CD14-positive monocyte (primary cell): ENCODE results near the gene B3GNT4. TPM values are rescaled to one million over a fixed set of nuclear protein-coding genes. Genes with fewer than 3 reads are reported as not detected.

Experiments
- DNase-seq, 3 donors: peaks; one replicate each; pipeline ENCODE4 v3.0.0-alpha.2; 2011 to 2022
- H2AFZ ChIP-seq: 2 replicates; pipeline ENCODE4 v1.6.0; 2012; ENCODE audit warnings: mild to moderate bottlenecking, low read depth, low read length, inconsistent platforms; ENCODE audit not compliant: insufficient read depth, poor library complexity, severe bottlenecking
- H3K27ac ChIP-seq, 2 donors: 1 replicate in 1 of 2; 2 replicates in 1 of 2; pipeline ENCODE4 v1.5.1; 2012 to 2013; ENCODE audit warnings: low read length in 2 of 2, control low read depth in 1 of 2, inconsistent platforms in 1 of 2, low read depth in 1 of 2, mild to moderate bottlenecking in 1 of 2
- H3K27me3 ChIP-seq, 2 donors: one replicate each; pipeline versions ENCODE4 v1.6.0 to v1.6.1; 2011 to 2013; ENCODE audit warnings: low read length in 2 of 2; ENCODE audit not compliant: control insufficient read depth in 2 of 2, insufficient read depth in 2 of 2
- H3K36me3 ChIP-seq, 2 donors: replicated peaks in 1 of 2; 1 replicate in 1 of 2; 2 replicates in 1 of 2; pipeline versions ENCODE4 v1.5.1 to v1.6.1; 2012 to 2013; ENCODE audit warnings: low read length in 2 of 2, control low read depth in 1 of 2, inconsistent platforms in 1 of 2, mild to moderate bottlenecking in 1 of 2; ENCODE audit not compliant: insufficient read depth in 2 of 2, control insufficient read depth in 1 of 2
- H3K4me1 ChIP-seq, 2 donors: 1 replicate in 1 of 2; 2 replicates in 1 of 2; pipeline versions ENCODE4 v1.5.1 to v1.6.1; 2012 to 2013; ENCODE audit warnings: low read length in 2 of 2, control low read depth in 1 of 2, inconsistent platforms in 1 of 2, mild to moderate bottlenecking in 1 of 2, moderate library complexity in 1 of 2; ENCODE audit not compliant: insufficient read depth in 2 of 2, control insufficient read depth in 1 of 2
- H3K4me2 ChIP-seq: replicated peaks from 2 replicates; pipeline ENCODE3; 2012; ENCODE audit warnings: low read length, moderate library complexity, mild to moderate bottlenecking; ENCODE audit not compliant: poor library complexity, severe bottlenecking; ENCODE audit errors: extremely low read depth
- H3K4me3 ChIP-seq, 3 experiments: fragments of 200-600 bp in 1 of 3; sonication (generic) in 1 of 3; replicated peaks in 1 of 3; 1 replicate in 2 of 3; 2 replicates in 1 of 3; pipeline ENCODE4 v1.5.1; 2011 to 2013; ENCODE audit warnings: low read length in 3 of 3, mild to moderate bottlenecking in 3 of 3, control low read depth in 2 of 3, low read depth in 2 of 3, inconsistent platforms in 1 of 3, moderate library complexity in 1 of 3
- H3K79me2 ChIP-seq: 2 replicates; pipeline ENCODE4 v1.6.0; 2012; ENCODE audit warnings: mild to moderate bottlenecking, control low read depth, inconsistent platforms, low read length, moderate library complexity; ENCODE audit not compliant: insufficient read depth
- H3K9ac ChIP-seq: 2 replicates; pipeline ENCODE4 v1.6.0; 2017; ENCODE audit warnings: low read length, mild to moderate bottlenecking; ENCODE audit not compliant: insufficient read depth, poor library complexity, severe bottlenecking
- H3K9me3 ChIP-seq, 2 donors: replicated peaks in 1 of 2; 1 replicate in 1 of 2; 2 replicates in 1 of 2; pipeline versions ENCODE4 v1.5.1 to v1.6.1; 2012 to 2013; ENCODE audit warnings: low read length in 2 of 2, control low read depth in 1 of 2; ENCODE audit not compliant: control insufficient read depth in 1 of 2, insufficient read depth in 1 of 2
- H4K20me1 ChIP-seq: 2 replicates; pipeline ENCODE4 v1.6.0; 2012; ENCODE audit warnings: mild to moderate bottlenecking, low read length, control low read depth, moderate library complexity; ENCODE audit not compliant: insufficient read depth
- H3K27ac Mint-ChIP-seq, 7 donors: one replicate each; pipeline ENCODE4 v1.8.0; 2020; ENCODE audit warnings: mild to moderate bottlenecking in 7 of 7, mixed read lengths in 7 of 7, moderate library complexity in 6 of 7, inconsistent platforms in 2 of 7
- H3K27me3 Mint-ChIP-seq, 3 donors: one replicate each; pipeline ENCODE4 v1.8.0; 2021 to 2022; ENCODE audit warnings: low read depth in 3 of 3, mild to moderate bottlenecking in 3 of 3, mixed read lengths in 3 of 3, moderate library complexity in 3 of 3, inconsistent platforms in 1 of 3
- H3K36me3 Mint-ChIP-seq, 2 donors: one replicate each; pipeline ENCODE4 v1.8.0; 2020; ENCODE audit warnings: mixed read lengths in 2 of 2, inconsistent platforms in 1 of 2, mild to moderate bottlenecking in 1 of 2
- H3K4me1 Mint-ChIP-seq: one replicate; pipeline ENCODE4 v1.8.0; 2020; ENCODE audit warnings: mild to moderate bottlenecking, mixed read lengths
- H3K4me3 Mint-ChIP-seq, 2 donors: one replicate each; pipeline ENCODE4 v1.8.0; 2020; ENCODE audit warnings: mild to moderate bottlenecking in 2 of 2, mixed read lengths in 2 of 2, moderate library complexity in 1 of 2
- H3K9me3 Mint-ChIP-seq, 7 donors: one replicate each; pipeline ENCODE4 v1.8.0; 2020 to 2022; ENCODE audit warnings: mixed read lengths in 7 of 7, mild to moderate bottlenecking in 6 of 7, moderate library complexity in 6 of 7, inconsistent platforms in 2 of 7
- WGBS: methylation state at CpG from one replicate; pipeline ENCODE4 v1.1.5; 2013; ENCODE audit warnings: missing lambda C conversion rate; ENCODE audit not compliant: insufficient coverage; 5-methylcytosine and 5-hydroxymethylcytosine counted together
- intact Hi-C, 2 donors: fragments of 100-400 bp; cut with micrococcal nuclease; formaldehyde crosslinking; loops; one replicate each; pipeline versions ENCODE4 v1.15.0 to v1.15.1; 2023
- polyA plus RNA-seq, 3 donors: library from polyadenylated mRNA; depleted of rRNA in 1 of 3; unstranded in 2 of 3; stranded (reverse) in 1 of 3; fragments of 300-500 nt in 2 of 3; fragments of >200 nt in 1 of 3; fragmentation: Illumina TruSeq in 2 of 3; gene quantifications; 1 replicate in 2 of 3; 2 replicates in 1 of 3; pipeline ENCODE4 v1.2.3, GENCODE V29; 2012 to 2021
- TF ChIP-seq, protein P1 (sequence below): fragments of 200-600 bp; IDR thresholded peaks from one replicate; pipeline ENCODE4 v1.8.0; 2022; ENCODE audit warnings: antibody characterized with exemption, mild to moderate bottlenecking

B3GNT4 gene
- polyA plus RNA-seq, 3 donors = not detected

- H3K4me3 Mint-ChIP-seq = no peak overlapping the region
- peak overlapping the region in 1 of 7 donors; percentile 36 for H3K27ac Mint-ChIP-seq
- 95% methylated on average over 29 of the region's 34 CpGs for WGBS
Measured at GRCh38 chr12:122189626-122190475, 13.7 kb upstream of the B3GNT4 start.

GRCh38 chr12:122190842-122191668 lies 12.5 kb upstream of the B3GNT4 start:
- TF ChIP-seq, protein P1, sequence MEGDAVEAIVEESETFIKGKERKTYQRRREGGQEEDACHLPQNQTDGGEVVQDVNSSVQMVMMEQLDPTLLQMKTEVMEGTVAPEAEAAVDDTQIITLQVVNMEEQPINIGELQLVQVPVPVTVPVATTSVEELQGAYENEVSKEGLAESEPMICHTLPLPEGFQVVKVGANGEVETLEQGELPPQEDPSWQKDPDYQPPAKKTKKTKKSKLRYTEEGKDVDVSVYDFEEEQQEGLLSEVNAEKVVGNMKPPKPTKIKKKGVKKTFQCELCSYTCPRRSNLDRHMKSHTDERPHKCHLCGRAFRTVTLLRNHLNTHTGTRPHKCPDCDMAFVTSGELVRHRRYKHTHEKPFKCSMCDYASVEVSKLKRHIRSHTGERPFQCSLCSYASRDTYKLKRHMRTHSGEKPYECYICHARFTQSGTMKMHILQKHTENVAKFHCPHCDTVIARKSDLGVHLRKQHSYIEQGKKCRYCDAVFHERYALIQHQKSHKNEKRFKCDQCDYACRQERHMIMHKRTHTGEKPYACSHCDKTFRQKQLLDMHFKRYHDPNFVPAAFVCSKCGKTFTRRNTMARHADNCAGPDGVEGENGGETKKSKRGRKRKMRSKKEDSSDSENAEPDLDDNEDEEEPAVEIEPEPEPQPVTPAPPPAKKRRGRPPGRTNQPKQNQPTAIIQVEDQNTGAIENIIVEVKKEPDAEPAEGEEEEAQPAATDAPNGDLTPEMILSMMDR = peak; percentile 74
- H3K27ac ChIP-seq = no peak overlapping the region
- H3K4me3 Mint-ChIP-seq = no peak overlapping the region
- no peak overlapping the region for H3K9ac ChIP-seq
- no peaks in the 10 kb centered on the region for H3K4me1 Mint-ChIP-seq
- H4K20me1 ChIP-seq = no peaks in the 10 kb centered on the region
- no peaks in the 10 kb centered on the region for H3K36me3 ChIP-seq
- H3K4me1 ChIP-seq = no peaks in the 10 kb centered on the region
- H3K27me3 ChIP-seq = no peaks in the 10 kb centered on the region
- no peak overlapping the region for H3K27ac Mint-ChIP-seq
- H3K9me3 ChIP-seq = no peaks in the 10 kb centered on the region
- 100% methylated on average over 2 of the region's 18 CpGs for WGBS
- H3K4me2 ChIP-seq = no peak overlapping the region
- no peaks in the 10 kb centered on the region for H3K79me2 ChIP-seq
- intact Hi-C loops = no loop called here
- H3K27me3 Mint-ChIP-seq = peaks cover 0 to 7% (median 4%) of the 10 kb centered on the region in 3 donors
- no peak overlapping the region for H3K4me3 ChIP-seq
- no peaks in the 10 kb centered on the region for H3K36me3 Mint-ChIP-seq
- DNase-seq = peak in 2 of 3 donors; percentile 34 to 35
- peaks cover 0 to 5% (median 1%) of the 10 kb centered on the region in 7 donors for H3K9me3 Mint-ChIP-seq
- H2AFZ ChIP-seq = no peak overlapping the region

More at GRCh38 chr12:122189626-122190475, 13.7 kb upstream of the B3GNT4 start:
- Histone ChIP-seq H2AFZ (no peak overlapping the region), H3K4me1 (peaks cover 0 to under 1% of the 10 kb centered on the region in 2 donors), H3K9me3 (no peaks in the 10 kb centered on the region), H3K27me3 (no peaks in the 10 kb centered on the region), H3K27ac (no peak overlapping the region), H4K20me1 (no peaks in the 10 kb centered on the region), H3K79me2 (no peaks in the 10 kb centered on the region), H3K4me2 (no peak overlapping the region), H3K9ac (no peak overlapping the region), H3K36me3 (no peaks in the 10 kb centered on the region), H3K4me3 (no peak overlapping the region)
- Mint-ChIP-seq H3K4me1 (peaks cover 8% of the 10 kb centered on the region), H3K27me3 (peaks cover 1 to 7% (median 2%) of the 10 kb centered on the region in 3 donors), H3K9me3 (peaks cover 0 to 2% (median 0%) of the 10 kb centered on the region in 7 donors), H3K36me3 (no peaks in the 10 kb centered on the region)
- TF ChIP-seq, protein P1 = no peak
- intact Hi-C loops = no loop called here
- DNase-seq = no peak
